A549 (cell line): ENCODE results near the gene FRMD4A. TPM values are rescaled to one million over a fixed set of nuclear protein-coding genes. Genes with fewer than 3 reads are reported as not detected.
A peak's percentile ranks its signal among the peaks of the same experiment; 100 is the strongest.

Experiments
- ATAC-seq, 2 experiments: fragments of 200-7000 bp in 1 of 2; fragments of >200 bp in 1 of 2; cut with Nextera tagmentation in 1 of 2; cut with Tn5 transposase in 1 of 2; 3 replicates each; pipeline versions ENCODE4 v1.8.0 to v1.9.1; 2018 to 2020; ENCODE audit warnings: mild to moderate bottlenecking in 1 of 2, moderate library complexity in 1 of 2
- CTCF ChIA-PET: fragments of 300-600 bp; sonication (Branson Sonifier 250); formaldehyde crosslinking; extraction: SDS; loops from one replicate; lab custom pipeline; 2021; ENCODE audit warnings: antibody characterized with exemption, inconsistent platforms; lab: Yijun Ruan, JAX
- POLR2A ChIA-PET: fragments of 350-600 bp; formaldehyde crosslinking; extraction: SDS; loops from one replicate; lab custom pipeline; 2021; ENCODE audit warnings: antibody characterized with exemption, inconsistent platforms; lab: Yijun Ruan, JAX
- DNase-seq, 2 experiments: peaks; one replicate each; pipeline versions ENCODE4 v3.0.0 to v3.0.0-alpha.2; 2011 to 2016; ENCODE audit warnings: low read depth in 1 of 2, low spot score in 1 of 2
- FAIRE-seq: peaks from 2 replicates; lab custom pipeline; 2011; peaks lifted over from hg19 to GRCh38; lab: Jason Lieb, UNC
- H3K27ac ChIP-seq, 2 experiments: fragments of >200 bp; sonication (Bioruptor Twin); formaldehyde crosslinking; 3 replicates each; pipeline ENCODE4 v1.5.1; 2016 to 2017
- H3K4me1 ChIP-seq: fragments of >200 bp; sonication (Bioruptor Twin); formaldehyde crosslinking; 3 replicates; pipeline ENCODE4 v1.6.1; 2016
- H3K4me2 ChIP-seq: fragments of >200 bp; sonication (Bioruptor Twin); formaldehyde crosslinking; 3 replicates; pipeline ENCODE4 v1.6.1; 2016
- H3K4me3 ChIP-seq: fragments of >200 bp; sonication (Bioruptor Twin); formaldehyde crosslinking; 3 replicates; pipeline ENCODE4 v1.5.1; 2016
- H3K9me3 ChIP-seq: fragments of >200 bp; sonication (Bioruptor Twin); formaldehyde crosslinking; 3 replicates; pipeline ENCODE4 v1.6.1; 2016
- BHLHE40 ChIP-seq: IDR thresholded peaks from 2 replicates; pipeline ENCODE4 v1.6.1; 2012; ENCODE audit warnings: low read depth, low read length, inconsistent platforms
- CBX8 ChIP-seq: fragments of 200-600 bp; sonication (generic); IDR thresholded peaks from 2 replicates; pipeline ENCODE4 v1.6.1; 2016
- CHD4 ChIP-seq: fragments of 200-600 bp; sonication (generic); IDR thresholded peaks from 2 replicates; pipeline ENCODE4 v1.6.1; 2016; ENCODE audit warnings: antibody characterized with exemption, mild to moderate bottlenecking, borderline replicate concordance
- FOSL2 ChIP-seq, 2 experiments: fragments of 450-650 bp in 1 of 2; fragments of >200 bp in 1 of 2; sonication (Bioruptor Twin) in 1 of 2; formaldehyde crosslinking; IDR thresholded peaks; 2 replicates each; pipeline versions ENCODE4 v1.5.0 to v1.6.1; 2016 to 2020; ENCODE audit warnings: mild to moderate bottlenecking in 1 of 2, moderate library complexity in 1 of 2
- GATA3 ChIP-seq: IDR thresholded peaks from 2 replicates; pipeline ENCODE4 v1.6.1; 2012; ENCODE audit warnings: borderline replicate concordance
- HES2 ChIP-seq: fragments of >200 bp; sonication (Bioruptor Twin); formaldehyde crosslinking; IDR thresholded peaks from 2 replicates; pipeline ENCODE4 v1.6.1; 2016
- HOXB5 ChIP-seq: fragments of 250-450 bp; sonication (Bioruptor Pico); IDR thresholded peaks from 2 replicates; pipeline ENCODE4 v1.5.0; 2020; ENCODE audit warnings: mild to moderate bottlenecking, moderate library complexity
- KDM1A ChIP-seq: fragments of 200-600 bp; sonication (generic); IDR thresholded peaks from 2 replicates; pipeline ENCODE4 v1.6.1; 2016; ENCODE audit warnings: low read depth, mild to moderate bottlenecking
- MAFK ChIP-seq: fragments of 450-650 bp; IDR thresholded peaks from 2 replicates; pipeline ENCODE4 v1.6.1; 2014; ENCODE audit not compliant: partially characterized antibody
- MAZ ChIP-seq: fragments of 150-350 bp; IDR thresholded peaks from 2 replicates; pipeline ENCODE4 v1.6.1; 2014; ENCODE audit warnings: antibody characterized with exemption, low read depth, low read length, borderline replicate concordance
- POLR2AphosphoS2 ChIP-seq: conservative IDR thresholded peaks from 2 replicates; pipeline ENCODE4 v1.6.1; 2012; ENCODE audit warnings: low read length, improper control_type of control experiment, inconsistent platforms
- RAD21 ChIP-seq, 2 experiments: fragments of >200 bp in 1 of 2; sonication (Bioruptor Twin) in 1 of 2; formaldehyde crosslinking in 1 of 2; IDR thresholded peaks in 1 of 2; conservative IDR thresholded peaks in 1 of 2; 2 replicates in 1 of 2; 3 replicates in 1 of 2; pipeline ENCODE4 v1.6.1; 2012 to 2018; ENCODE audit warnings: inconsistent platforms in 1 of 2
- TFCP2L1 ChIP-seq: fragments of 250-450 bp; sonication (Bioruptor Pico); IDR thresholded peaks from 2 replicates; pipeline ENCODE4 v1.5.0; 2021; ENCODE audit warnings: mild to moderate bottlenecking
- TP53 ChIP-seq: fragments of 250-450 bp; sonication (Bioruptor Pico); IDR thresholded peaks from 2 replicates; pipeline ENCODE4 v1.5.0; 2021; ENCODE audit warnings: mild to moderate bottlenecking, moderate library complexity
- ZC3H11A ChIP-seq: fragments of 450-650 bp; IDR thresholded peaks from 2 replicates; pipeline ENCODE4 v1.6.1; 2014; ENCODE audit warnings: antibody characterized with exemption, mild to moderate bottlenecking
- ZSCAN20 ChIP-seq: fragments of 250-450 bp; sonication (Bioruptor Pico); IDR thresholded peaks from 2 replicates; pipeline ENCODE4 v1.8.0; 2022; ENCODE audit warnings: mild to moderate bottlenecking, moderate library complexity
- WGBS: methylation state at CpG from one replicate; pipeline ENCODE4 v1.1.6; 2017; ENCODE audit errors: missing lambda C conversion rate; 5-methylcytosine and 5-hydroxymethylcytosine counted together
- polyA plus RNA-seq, 4 experiments: library from polyadenylated mRNA; depleted of rRNA in 3 of 4; stranded (reverse); fragments of >200 nt; fragmentation: RNase III in 1 of 4; extraction: RNeasy Plus Mini Kit Qiagen cat#74134 plus additional on column Dnase treatment in 1 of 4; gene quantifications; 2 replicates in 3 of 4; 3 replicates in 1 of 4; pipeline ENCODE4 v1.2.3, GENCODE V29; 2011 to 2017
- TF ChIP-seq, protein P1 (sequence below): IDR thresholded peaks from 2 replicates; pipeline ENCODE4 v1.6.1; 2012
- TF ChIP-seq, protein P2 (sequence below): fragments of 450-650 bp; IDR thresholded peaks from 2 replicates; pipeline ENCODE4 v1.6.1; 2014; ENCODE audit warnings: antibody characterized with exemption
- TF ChIP-seq, protein P3 (sequence below): IDR thresholded peaks from 2 replicates; pipeline ENCODE4 v1.6.1; 2012; ENCODE audit warnings: low read depth, borderline replicate concordance
- TF ChIP-seq, protein P4 (sequence below): fragments of >200 bp; sonication (Bioruptor Twin); formaldehyde crosslinking; IDR thresholded peaks from 3 replicates; pipeline ENCODE4 v1.6.1; 2016

FRMD4A gene
- polyA plus RNA-seq, 2 of the 4 experiments (the other 2 are of a cell fraction), result 2.5 to 4.7 TPM

DNA sequence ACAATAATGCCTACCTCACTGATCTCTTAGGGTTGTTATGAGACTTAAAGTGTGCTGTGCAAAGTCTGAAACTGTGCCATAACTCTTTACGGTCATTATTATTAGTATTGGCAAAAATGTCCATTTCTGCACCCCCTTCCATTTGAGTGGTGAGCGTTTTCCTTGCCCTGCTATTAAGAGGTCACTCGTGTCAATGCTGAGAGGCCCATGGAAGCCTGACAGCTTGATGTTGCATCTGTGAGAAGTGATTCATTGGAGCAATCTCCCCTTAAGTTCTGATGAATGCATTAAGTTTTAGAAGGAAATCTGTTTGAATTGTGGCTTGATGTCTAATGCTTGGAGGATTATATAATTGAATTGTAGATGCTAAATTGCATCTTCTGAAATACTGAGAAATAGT, 253.3 kb downstream of the FRMD4A start:
- DNase-seq, result no peak
- H3K4me3 ChIP-seq, result no peak overlapping the region
- no peak overlapping the region for H3K27ac ChIP-seq
- TF ChIP-seq CBX8 (no peak), TP53 (CRISPR knock-in tag) (no peak), ZC3H11A (no peak), KDM1A (no peak), HOXB5 (CRISPR knock-in tag) (no peak), BHLHE40 (no peak)
- TF ChIP-seq, protein P1, sequence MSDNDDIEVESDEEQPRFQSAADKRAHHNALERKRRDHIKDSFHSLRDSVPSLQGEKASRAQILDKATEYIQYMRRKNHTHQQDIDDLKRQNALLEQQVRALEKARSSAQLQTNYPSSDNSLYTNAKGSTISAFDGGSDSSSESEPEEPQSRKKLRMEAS, result no peak
- WGBS, result 36% methylated on average over 3 of the region's 3 CpGs
- ATAC-seq, result no peak
- no peak overlapping the region for H3K4me2 ChIP-seq
- ChIA-PET CTCF (interaction anchor here (2.7 kb wide), 1 partner anchor 17 kb away, joined by 7 read pairs; no protein-coding TSS in a partner anchor), POLR2A (no interaction called here)
- no peak for FAIRE-seq
- no peaks in the 10 kb centered on the region for H3K9me3 ChIP-seq
- peaks cover 8% of the 10 kb centered on the region; the same call in 1 of the 3 replicates for H3K4me1 ChIP-seq

DNA sequence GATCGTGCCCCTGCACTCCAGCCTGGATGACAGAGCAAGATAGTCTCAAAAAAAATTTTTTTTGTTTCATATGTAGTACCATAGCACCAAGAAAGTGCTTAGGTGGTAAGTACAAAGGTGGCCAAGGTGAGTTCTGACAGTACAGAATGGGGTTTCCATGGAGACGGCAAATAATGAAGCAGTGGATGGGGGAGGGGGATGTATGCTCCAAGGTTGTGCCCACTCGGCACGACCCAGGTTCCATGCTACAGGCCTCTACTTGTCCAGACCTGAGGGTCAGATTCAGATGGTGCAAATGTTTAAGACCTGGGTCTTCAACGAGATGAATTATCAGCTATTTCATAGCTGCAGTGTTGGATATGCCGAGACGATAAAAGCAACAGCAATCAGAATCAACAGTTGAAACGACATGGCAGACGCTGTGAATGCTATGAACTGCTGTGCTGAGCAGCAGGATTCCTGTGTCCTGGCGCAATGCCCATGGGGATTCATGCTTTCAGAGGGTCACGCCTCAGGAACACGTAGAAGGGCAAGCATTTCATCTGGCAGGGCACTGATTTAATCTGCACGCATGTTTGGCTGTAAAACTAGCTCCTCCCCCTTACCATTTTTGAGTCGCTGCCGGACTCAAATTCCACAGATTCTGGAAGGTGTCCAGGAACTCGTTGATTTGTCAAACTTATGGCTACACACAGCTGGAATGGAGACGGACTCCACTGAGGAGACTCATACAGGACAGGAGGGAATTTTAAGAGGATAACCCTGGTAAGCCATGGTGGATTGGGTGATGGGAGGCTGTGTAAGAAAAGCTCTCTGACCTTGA, 256.5 kb downstream of the FRMD4A start:
- peak overlapping the region; percentile 63 for H3K4me2 ChIP-seq
- CTCF ChIA-PET, result interaction anchor here (0.8 to 1.8 kb wide), 4 partner anchors 10 to 290 kb away, joined by 3 to 5 read pairs (median 4); no protein-coding TSS in a partner anchor
- POLR2A ChIA-PET, result interaction anchor here (1.0 kb wide), 1 partner anchor 10 kb away, joined by 3 read pairs; no protein-coding TSS in a partner anchor
- H3K27ac ChIP-seq, result peak overlapping the region in 1 of 2 experiments; percentile 46; a peak in 3 of 6 replicates
- WGBS, result 10% methylated on average over 17 of the region's 17 CpGs
- H3K4me1 ChIP-seq, result peaks cover 8% of the 10 kb centered on the region; the same call in 1 of the 3 replicates
- no peaks in the 10 kb centered on the region for H3K9me3 ChIP-seq
- TF ChIP-seq GATA3 (peak; percentile 46; the same call in 1 of the 2 replicates), MAFK (peak; percentile 5), KDM1A (no peak), FOSL2 (IDR thresholded peaks at IDR 0.05) (no peak), FOSL2 (CRISPR knock-in tag; IDR thresholded peaks at IDR 0.05) (0 out of 2 replicates have a peak, but pooled peaks have one; percentile 6), TFCP2L1 (CRISPR knock-in tag) (no peak), HES2 (no peak), ZSCAN20 (CRISPR knock-in tag) (no peak), MAZ (no peak)
- TF ChIP-seq, protein P2, sequence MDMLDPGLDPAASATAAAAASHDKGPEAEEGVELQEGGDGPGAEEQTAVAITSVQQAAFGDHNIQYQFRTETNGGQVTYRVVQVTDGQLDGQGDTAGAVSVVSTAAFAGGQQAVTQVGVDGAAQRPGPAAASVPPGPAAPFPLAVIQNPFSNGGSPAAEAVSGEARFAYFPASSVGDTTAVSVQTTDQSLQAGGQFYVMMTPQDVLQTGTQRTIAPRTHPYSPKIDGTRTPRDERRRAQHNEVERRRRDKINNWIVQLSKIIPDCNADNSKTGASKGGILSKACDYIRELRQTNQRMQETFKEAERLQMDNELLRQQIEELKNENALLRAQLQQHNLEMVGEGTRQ, result no peak
- TF ChIP-seq, protein P3, sequence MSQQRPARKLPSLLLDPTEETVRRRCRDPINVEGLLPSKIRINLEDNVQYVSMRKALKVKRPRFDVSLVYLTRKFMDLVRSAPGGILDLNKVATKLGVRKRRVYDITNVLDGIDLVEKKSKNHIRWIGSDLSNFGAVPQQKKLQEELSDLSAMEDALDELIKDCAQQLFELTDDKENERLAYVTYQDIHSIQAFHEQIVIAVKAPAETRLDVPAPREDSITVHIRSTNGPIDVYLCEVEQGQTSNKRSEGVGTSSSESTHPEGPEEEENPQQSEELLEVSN, result no peak
- TF ChIP-seq, protein P1, result peak; percentile 30; the same call in 1 of the 2 replicates
- peak; percentile 93 to 94 for ATAC-seq
- peak; percentile 84 for FAIRE-seq
- peak overlapping the region; percentile 23 for H3K4me3 ChIP-seq
- peak; percentile 65 to 81 for DNase-seq

DNA sequence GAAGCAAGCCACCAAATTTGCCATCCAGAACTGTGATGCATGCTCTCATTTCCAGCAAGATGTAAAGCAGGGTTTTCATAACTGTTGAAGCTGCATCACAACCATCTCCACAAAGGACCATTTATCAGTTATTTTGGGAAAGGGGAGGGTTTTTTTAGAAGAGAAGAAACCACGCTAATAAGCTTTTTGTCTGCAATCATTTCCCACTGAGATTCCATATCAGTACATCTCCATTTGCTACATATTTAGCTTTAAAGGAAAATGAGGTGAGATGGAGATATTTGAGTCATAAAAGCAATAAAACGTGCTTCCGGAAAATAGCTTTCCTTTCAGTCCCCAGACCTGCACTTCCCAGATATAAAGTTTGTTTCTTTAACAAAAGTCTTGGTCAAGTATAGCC, 258.2 kb downstream of the FRMD4A start:
- ATAC-seq (no peak), FAIRE-seq (no peak), DNase-seq (no peak)
- CTCF ChIA-PET, result no interaction called here
- peaks cover 8% of the 10 kb centered on the region; the same call in 1 of the 3 replicates for H3K4me1 ChIP-seq
- no peak overlapping the region for H3K4me2 ChIP-seq
- no peak overlapping the region for H3K4me3 ChIP-seq
- WGBS, result 65% methylated on average over 3 of the region's 3 CpGs
- no peaks in the 10 kb centered on the region for H3K9me3 ChIP-seq
- no peak overlapping the region for H3K27ac ChIP-seq
- TF ChIP-seq CHD4 (no peak), POLR2AphosphoS2 (no peak), RAD21 (conservative IDR thresholded peaks at IDR 0.05 in 1 of 2, IDR thresholded peaks at IDR 0.05 in 1 of 2) (no peak)
- TF ChIP-seq, protein P4, sequence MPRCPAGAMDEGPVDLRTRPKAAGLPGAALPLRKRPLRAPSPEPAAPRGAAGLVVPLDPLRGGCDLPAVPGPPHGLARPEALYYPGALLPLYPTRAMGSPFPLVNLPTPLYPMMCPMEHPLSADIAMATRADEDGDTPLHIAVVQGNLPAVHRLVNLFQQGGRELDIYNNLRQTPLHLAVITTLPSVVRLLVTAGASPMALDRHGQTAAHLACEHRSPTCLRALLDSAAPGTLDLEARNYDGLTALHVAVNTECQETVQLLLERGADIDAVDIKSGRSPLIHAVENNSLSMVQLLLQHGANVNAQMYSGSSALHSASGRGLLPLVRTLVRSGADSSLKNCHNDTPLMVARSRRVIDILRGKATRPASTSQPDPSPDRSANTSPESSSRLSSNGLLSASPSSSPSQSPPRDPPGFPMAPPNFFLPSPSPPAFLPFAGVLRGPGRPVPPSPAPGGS, result no peak
- POLR2A ChIA-PET, result no interaction called here
